Measurements from ENCODE around the gene GPR173.

GRCh38 chrX:53094582-53094905 is 46.0 kb downstream of the GPR173 start:
- TF ChIP-seq ZBTB43 (CRISPR knock-in tag; IDR thresholded peaks at IDR 0.05) (no peak), JAZF1 (CRISPR knock-in tag; IDR thresholded peaks at IDR 0.05) (no peak), NFE2L1 (CRISPR knock-in tag; IDR thresholded peaks at IDR 0.05) (no peak), CTCF (IDR thresholded peaks at IDR 0.05) (no peak), ATF3 (CRISPR knock-in tag; conservative IDR thresholded peaks at IDR 0.05) (no peak), GTF2I (CRISPR knock-in tag; conservative IDR thresholded peaks at IDR 0.05) (no peak), HMGXB4 (CRISPR knock-in tag; IDR thresholded peaks at IDR 0.05) (no peak), JUN (CRISPR knock-in tag; IDR thresholded peaks at IDR 0.05) (no peak), CREB1 (CRISPR knock-in tag; IDR thresholded peaks at IDR 0.05) (no peak)
- TF ChIP-seq, protein P1, sequence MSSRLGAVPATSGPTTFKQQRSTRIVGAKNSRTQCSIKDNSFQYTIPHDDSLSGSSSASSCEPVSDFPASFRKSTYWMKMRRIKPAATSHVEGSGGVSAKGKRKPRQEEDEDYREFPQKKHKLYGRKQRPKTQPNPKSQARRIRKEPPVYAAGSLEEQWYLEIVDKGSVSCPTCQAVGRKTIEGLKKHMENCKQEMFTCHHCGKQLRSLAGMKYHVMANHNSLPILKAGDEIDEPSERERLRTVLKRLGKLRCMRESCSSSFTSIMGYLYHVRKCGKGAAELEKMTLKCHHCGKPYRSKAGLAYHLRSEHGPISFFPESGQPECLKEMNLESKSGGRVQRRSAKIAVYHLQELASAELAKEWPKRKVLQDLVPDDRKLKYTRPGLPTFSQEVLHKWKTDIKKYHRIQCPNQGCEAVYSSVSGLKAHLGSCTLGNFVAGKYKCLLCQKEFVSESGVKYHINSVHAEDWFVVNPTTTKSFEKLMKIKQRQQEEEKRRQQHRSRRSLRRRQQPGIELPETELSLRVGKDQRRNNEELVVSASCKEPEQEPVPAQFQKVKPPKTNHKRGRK (CRISPR knock-in tag; IDR thresholded peaks at IDR 0.05; ENCODE audit: borderline replicate concordance): no peak
- TF ChIP-seq, protein P2, sequence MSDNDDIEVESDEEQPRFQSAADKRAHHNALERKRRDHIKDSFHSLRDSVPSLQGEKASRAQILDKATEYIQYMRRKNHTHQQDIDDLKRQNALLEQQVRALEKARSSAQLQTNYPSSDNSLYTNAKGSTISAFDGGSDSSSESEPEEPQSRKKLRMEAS (CRISPR knock-in tag; IDR thresholded peaks at IDR 0.05): no peak

All from WTC11 (cell line).